GM19455 (cell line): ENCODE data around the gene PINLYP.
A peak's percentile ranks its signal among the peaks of the same experiment; 100 is the strongest.
"Not testable (repeated sequence)": the region's sequence is repeated elsewhere in the genome, so short reads cannot be mapped to it uniquely, and the experiment has no call there.

Source experiments
- ATAC-seq: cut with Tn5 transposase; IDR thresholded peaks from one replicate; pipeline ENCODE4 v1.9.1; 2021; ENCODE audit not compliant: unreplicated experiment

PINLYP gene

DNA sequence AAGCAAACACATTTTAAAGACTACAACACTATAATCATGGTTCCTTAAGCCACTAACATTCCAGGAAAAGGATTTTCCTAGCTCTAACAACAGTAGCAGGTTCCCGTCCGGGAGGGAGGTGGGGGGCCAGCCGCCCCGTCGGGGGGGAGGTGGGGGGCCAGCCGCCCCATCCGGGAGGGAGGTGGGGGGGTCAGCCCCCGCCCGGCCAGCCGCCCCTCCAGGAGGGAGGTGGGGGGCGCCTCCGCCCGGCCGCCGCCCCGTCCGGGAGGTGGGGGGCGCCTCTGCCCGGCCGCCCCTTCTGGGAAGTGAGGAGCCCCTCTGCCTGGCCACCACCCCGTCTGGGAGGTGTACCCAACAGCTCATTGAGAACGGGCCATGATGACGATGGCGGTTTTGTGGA, 27.7 kb upstream of the PINLYP start:
- ATAC-seq = not testable (repeated sequence)

GRCh38 chr19:43548706-43549105, 26.9 kb upstream of the PINLYP start:
- ATAC-seq = no peak

- no peak for ATAC-seq
These were observed 24.0 kb upstream of the PINLYP start for GRCh38 chr19:43551399-43552197.

DNA sequence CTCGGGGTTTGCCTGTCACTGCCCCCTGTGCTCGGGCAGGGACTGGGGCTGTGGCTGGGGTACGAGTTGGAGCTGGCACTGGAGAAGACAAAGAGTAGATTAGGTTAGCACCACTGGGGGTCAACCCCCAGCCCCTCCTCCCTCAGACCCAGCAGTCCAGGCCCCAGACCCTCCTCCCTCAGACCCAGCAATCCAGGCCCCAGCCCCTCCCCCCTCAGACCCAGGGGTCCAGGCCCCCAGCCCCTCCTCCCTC, 23.5 kb upstream of the PINLYP start:
- ATAC-seq = no peak

GRCh38 chr19:43552616-43553015, 23.0 kb upstream of the PINLYP start:
- ATAC-seq = no peak

GRCh38 chr19:43553656-43554055, 21.9 kb upstream of the PINLYP start:
- ATAC-seq = no peak

- ATAC-seq = no peak
These were observed 21.2 kb upstream of the PINLYP start for GRCh38 chr19:43554317-43554895.

DNA sequence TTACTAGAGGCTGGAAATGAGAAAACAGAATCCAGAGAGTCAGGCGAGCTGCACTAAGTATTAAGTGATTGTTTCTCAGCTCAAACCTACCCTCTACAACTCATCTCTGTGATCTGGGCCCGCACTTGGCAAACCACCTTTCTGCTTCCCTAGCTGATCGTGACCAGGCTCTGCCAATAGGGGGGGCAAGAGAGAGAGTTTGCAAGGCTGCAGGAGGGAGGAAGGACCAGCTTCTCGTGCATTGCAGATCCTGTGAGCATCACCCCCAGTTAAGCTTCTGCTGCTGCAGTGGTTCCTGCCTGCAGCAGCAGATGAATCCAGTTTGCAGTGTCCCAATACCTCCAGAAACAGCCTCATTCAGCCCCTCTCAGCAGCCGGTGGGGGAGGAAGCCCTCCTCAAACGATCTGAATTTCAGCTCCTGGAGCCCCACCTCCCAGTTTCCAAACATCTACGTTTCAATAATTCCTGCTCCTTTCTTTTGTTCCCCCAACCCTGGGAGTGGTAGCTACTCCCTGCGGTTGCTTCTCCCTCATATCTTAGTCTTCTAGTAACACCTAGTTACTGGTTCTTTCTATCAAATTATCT, 20.3 kb upstream of the PINLYP start:
- no peak for ATAC-seq

DNA sequence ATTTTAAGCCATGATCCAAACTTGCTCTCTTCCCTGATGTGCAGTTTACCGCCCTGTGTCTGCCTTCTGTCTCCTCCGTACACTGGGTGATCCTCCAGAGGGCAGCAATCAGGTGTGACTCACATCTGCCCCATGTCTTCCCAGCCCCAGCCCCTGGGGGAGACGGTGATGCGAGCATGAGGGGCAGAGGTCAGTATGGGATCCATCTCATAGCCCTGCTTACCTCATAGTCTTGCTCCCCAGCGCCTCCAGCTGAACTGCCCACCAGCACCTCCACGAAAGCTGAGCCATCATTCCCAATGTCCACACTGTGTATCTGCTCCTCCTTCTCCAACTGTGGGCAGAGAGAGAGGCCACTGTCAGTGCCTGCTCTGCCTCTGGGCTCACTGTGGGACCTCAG, 14.9 kb upstream of the PINLYP start:
- ATAC-seq = no peak

DNA sequence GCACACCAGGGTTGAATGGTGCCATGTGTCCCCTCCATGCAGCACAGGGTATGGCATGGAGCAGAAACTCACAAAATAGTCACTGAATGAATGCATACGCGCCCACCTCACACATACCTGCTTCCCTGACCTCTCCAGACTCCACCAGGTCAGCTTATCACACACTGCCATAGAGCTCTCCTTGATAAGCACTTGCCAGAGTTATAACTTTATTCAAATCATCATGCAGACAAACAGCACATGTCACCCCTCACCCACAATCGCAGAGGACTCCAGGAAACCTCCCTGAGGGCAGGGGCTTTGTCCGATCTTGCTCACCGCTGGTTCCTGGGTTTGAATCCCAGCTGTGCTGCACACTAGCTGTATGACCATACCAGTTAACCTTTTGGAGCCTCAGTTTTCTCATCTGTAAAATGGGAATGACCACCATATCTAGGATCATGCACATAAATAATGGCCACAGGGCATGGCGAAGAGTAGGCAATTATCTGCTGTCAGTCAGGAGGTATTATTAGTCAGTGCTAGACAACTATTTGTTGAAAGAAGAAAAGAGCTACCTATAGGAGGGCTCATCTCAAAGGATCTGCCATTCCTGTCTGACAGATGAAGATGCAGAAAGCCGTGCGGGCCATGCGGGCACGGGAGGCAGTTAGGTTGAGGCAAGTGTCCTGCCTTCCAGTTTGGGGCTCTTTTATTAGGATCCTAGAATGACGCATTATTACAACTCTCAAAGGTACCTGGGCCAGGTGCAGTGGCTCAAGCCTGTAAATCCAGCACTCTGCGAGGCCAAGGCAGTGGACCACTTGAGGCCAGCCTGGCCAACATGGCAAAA, 14.2 kb upstream of the PINLYP start:
- no peak for ATAC-seq

- ATAC-seq = no peak
These were observed 13.3 kb upstream of the PINLYP start for GRCh38 chr19:43562226-43562697.

DNA sequence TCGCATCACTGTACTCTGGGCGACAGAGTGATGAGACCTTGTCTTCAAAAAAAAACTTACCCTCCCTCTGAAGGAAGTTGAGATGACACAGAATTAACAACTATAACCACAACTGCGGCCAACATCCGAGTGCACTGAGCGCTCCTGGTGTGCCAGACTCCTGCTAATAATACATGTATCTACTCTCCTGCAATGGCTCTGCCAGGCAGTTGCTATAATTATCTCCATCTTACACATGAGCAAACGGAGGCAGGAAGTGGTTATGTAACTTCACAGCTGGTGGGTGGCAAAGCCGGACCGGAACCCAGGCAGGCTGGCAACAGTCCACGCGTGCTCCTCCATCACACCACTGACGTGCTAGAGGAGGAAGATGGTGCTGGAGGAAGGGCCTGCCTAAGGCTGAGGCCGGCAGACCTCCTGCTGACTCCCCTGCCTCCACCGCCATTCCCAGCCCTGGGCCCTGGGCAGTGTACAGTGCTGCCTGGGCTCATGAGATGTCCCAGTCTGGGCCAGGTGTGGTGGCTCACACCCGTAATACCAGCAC, 12.8 kb upstream of the PINLYP start:
- ATAC-seq = peak; percentile 45

DNA sequence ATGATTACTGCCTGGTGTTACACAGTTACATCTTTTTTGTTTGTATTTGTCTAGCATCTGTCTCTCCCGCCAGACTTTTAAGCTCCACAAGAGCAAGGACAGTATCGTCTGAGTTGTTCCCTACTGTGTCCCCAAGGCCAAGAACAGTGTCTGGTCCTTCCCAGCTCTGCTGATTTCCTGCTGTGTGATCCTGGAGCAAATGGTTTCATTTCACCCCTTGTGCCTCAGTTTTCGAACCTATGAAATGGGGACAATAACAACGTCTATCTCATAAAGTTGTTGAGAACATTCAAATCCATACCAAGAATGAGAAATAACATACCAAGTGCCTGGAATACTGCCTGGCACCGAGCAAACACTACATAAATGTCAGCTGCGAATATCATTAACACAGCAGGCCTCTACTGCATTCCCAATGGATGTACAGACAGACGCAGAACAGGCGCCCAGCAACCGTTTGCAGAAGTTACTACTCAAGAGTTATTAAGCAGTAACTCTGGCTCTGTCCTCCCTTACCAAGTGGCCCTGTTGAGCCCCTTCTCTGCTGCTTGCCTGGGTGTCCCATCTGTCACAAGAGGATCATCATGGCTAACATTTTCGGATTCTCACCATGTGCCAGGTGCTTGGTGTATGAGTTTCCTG, 11.7 kb upstream of the PINLYP start:
- no peak for ATAC-seq

GRCh38 chr19:43564800-43565199, 10.8 kb upstream of the PINLYP start:
- ATAC-seq = no peak

DNA sequence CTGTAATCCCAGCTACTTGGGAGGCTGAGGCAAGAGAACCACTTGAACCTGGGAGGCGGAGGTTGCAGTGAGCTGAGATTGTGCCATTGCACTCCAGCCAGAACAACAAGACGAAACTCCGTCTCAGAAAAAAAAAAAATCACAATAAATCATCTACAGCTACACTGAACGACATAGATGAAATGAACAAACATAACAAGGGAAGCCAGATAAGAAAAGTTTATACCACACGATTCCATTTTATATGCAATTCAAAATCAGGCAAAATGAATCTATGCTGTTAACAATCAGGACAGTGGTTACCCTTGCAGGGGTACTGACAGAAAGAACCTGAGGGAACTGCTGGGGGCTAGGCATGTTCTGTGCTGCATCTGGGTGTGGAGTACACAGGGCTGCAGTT, 5.9 kb upstream of the PINLYP start:
- no peak for ATAC-seq

GRCh38 chr19:43570174-43570791, 5.3 kb upstream of the PINLYP start:
- no peak for ATAC-seq

- ATAC-seq = no peak
These were observed 3.4 kb upstream of the PINLYP start for GRCh38 chr19:43572171-43572588.

GRCh38 chr19:43574424-43575155, 1.0 kb upstream of the PINLYP start:
- no peak for ATAC-seq

- peak; percentile 3 for ATAC-seq
These were observed 616 bp downstream of the PINLYP start for GRCh38 chr19:43575955-43576878.
